Muscle layer of duodenum (tissue), 2 donors: ENCODE results near the gene SMIM9.

Experiments used
- H3K27ac ChIP-seq: one replicate; pipeline ENCODE4 v1.7.0; 2013; ENCODE audit warnings: mild to moderate bottlenecking, low read length
- H3K27me3 ChIP-seq: one replicate; pipeline ENCODE4 v1.7.0; 2013; ENCODE audit warnings: low read depth, mild to moderate bottlenecking, control low read depth, low read length
- H3K36me3 ChIP-seq, 2 donors: one replicate each; pipeline ENCODE4 v1.7.0; 2013; ENCODE audit warnings: low read length in 2 of 2, control low read depth in 1 of 2, mild to moderate bottlenecking in 1 of 2; ENCODE audit not compliant: insufficient read depth in 2 of 2, control insufficient read depth in 1 of 2
- H3K4me1 ChIP-seq, 2 donors: one replicate each; pipeline ENCODE4 v1.7.0; 2013; ENCODE audit warnings: low read length in 2 of 2, mild to moderate bottlenecking in 2 of 2, control low read depth in 1 of 2, moderate library complexity in 1 of 2; ENCODE audit not compliant: insufficient read depth in 2 of 2, control insufficient read depth in 1 of 2
- H3K4me3 ChIP-seq, 2 donors: one replicate each; pipeline ENCODE4 v1.7.0; 2013; ENCODE audit warnings: low read length in 2 of 2, low read depth in 1 of 2, mild to moderate bottlenecking in 1 of 2
- H3K9me3 ChIP-seq, 2 donors: one replicate each; pipeline ENCODE4 v1.7.0; 2013; ENCODE audit warnings: low read length in 2 of 2, control low read depth in 1 of 2, mild to moderate bottlenecking in 1 of 2; ENCODE audit not compliant: control insufficient read depth in 1 of 2
- donor health status: healthy.

Gene SMIM9

DNA sequence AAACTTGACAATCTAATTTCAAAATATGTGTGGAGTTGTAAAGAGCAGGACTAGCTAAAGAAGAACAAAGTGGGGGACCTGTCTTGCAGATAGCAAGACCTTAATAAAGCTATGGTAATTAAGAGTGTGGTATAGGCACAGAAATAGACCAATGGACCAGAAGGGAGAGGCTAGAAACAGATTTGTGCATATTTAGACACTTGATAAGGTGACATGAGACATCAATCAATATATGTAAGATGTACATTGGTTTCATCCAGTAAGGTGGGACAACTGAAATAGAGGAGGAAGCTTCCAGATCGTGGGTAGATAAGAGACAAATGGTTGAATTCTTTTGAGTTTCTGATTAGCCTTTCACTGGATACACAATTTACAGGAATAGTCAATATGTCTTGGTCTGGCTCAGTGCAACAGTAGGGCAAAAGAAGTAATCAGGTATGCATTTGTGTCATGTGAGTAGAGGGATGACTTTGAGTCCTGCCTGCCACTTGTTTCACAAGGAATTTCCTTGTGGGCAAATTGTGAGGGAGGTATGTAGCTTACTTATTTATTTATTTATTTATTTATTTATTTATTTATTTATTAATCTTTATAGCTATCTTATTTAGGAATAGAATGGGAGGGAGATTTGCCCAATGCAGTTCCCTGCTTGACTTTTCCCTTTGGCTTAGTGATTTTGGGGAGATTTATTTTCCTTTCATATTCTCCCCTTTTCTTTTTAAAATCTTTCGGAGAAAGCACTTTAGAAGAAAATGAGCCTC, 21.9 kb downstream of the SMIM9 start:
- Histone ChIP-seq H3K27ac (no peak overlapping the region), H3K36me3 (no peaks in the 10 kb centered on the region), H3K4me3 (no peak overlapping the region), H3K4me1 (no peaks in the 10 kb centered on the region), H3K9me3 (no peaks in the 10 kb centered on the region), H3K27me3 (no peaks in the 10 kb centered on the region)

DNA sequence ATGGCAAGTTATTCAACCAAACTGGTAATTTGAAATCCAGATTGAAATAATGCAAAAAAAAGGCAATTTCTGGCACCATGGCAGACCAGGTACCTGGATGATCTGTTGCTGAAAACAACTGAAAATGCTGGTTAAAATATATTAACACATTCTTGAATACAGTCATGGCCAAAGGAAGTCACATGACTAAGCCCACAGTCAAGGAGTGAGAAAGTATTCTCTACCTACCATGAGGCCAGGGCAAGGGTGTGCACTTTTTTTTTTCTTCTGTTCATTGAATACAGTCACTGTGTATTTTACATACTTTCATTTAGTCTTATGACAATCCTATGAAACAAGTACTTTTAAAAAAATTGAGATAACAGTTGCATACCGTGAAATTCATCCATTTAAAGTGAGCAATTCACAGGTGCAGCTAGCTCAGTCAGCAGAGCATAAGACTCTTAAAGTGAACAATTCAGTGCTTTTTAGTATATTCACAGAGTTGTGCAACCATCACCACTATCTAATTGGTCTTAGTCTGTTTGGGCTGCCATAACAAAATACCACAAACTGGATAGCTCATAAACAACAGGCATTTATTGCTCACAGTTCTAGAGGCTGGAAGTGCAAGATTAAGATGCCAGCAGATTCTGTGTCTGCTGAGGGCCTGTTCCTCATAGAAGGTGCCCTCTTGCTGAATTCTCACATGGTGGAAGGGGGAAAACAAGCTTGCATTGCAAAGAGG, 24.4 kb downstream of the SMIM9 start:
- Histone ChIP-seq H3K9me3 (no peaks in the 10 kb centered on the region), H3K36me3 (no peaks in the 10 kb centered on the region), H3K4me1 (no peaks in the 10 kb centered on the region), H3K27ac (no peak overlapping the region), H3K4me3 (no peak overlapping the region), H3K27me3 (no peaks in the 10 kb centered on the region)

DNA sequence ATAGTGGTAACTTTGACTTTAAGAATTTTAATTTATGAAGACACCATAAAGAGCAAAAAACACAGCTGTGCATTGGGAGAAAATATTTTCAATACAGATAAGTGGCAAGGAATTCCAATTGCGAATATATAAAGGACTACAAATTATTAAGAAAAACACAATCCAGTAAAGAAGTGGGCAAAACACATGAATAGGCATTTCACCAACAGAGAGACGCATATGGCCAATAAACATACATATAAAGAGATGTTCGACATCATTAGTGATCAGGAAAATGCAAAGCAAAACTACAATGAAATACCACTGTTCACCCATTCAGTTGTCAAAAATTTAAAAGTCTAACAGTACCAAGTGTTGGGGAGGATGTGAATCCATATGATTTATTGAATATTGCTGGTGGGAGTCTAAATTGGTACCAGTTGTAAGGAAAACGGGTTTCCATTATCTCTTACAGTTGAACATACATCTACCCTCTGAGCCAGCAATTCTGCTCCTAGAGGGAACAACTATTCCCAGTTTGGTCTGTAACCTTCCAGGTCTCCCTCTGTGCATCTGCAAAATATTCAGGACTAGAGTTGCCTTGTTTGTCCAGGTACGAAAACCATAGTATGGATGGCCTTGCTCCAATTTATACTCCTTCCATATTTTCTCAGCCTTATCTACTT, 27.5 kb downstream of the SMIM9 start:
- no peaks in the 10 kb centered on the region for H3K27me3 ChIP-seq
- peaks cover 0 to 7% of the 10 kb centered on the region in 2 donors for H3K4me1 ChIP-seq
- no peak overlapping the region for H3K4me3 ChIP-seq
- no peaks in the 10 kb centered on the region for H3K36me3 ChIP-seq
- H3K27ac ChIP-seq: no peak overlapping the region
- H3K9me3 ChIP-seq: no peaks in the 10 kb centered on the region

DNA sequence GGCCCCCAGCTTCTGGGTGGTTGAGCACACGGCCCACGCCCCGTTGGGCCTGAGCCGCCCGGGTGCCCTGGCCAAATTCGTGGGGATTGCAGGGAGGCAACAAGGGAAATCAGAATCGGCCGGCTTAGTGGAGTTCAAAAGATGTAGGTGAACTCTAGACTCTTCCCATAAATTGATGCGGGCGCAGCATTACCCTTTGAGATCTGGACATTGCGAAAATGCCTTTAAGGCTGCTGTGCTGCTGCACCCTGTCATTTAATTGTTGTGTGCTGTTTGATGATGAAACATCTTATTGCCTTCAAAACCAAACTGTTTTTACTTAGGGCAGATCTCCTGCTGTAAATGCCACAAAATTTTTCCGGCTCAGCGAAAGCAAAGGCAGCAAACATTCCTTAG, 28.8 kb downstream of the SMIM9 start:
- Histone ChIP-seq H3K4me1 (peaks cover 0 to 7% of the 10 kb centered on the region in 2 donors), H3K9me3 (no peaks in the 10 kb centered on the region), H3K27ac (peak overlapping the region; percentile 72), H3K4me3 (peak overlapping the region; percentile 50 to 77), H3K27me3 (no peaks in the 10 kb centered on the region), H3K36me3 (no peaks in the 10 kb centered on the region)

DNA sequence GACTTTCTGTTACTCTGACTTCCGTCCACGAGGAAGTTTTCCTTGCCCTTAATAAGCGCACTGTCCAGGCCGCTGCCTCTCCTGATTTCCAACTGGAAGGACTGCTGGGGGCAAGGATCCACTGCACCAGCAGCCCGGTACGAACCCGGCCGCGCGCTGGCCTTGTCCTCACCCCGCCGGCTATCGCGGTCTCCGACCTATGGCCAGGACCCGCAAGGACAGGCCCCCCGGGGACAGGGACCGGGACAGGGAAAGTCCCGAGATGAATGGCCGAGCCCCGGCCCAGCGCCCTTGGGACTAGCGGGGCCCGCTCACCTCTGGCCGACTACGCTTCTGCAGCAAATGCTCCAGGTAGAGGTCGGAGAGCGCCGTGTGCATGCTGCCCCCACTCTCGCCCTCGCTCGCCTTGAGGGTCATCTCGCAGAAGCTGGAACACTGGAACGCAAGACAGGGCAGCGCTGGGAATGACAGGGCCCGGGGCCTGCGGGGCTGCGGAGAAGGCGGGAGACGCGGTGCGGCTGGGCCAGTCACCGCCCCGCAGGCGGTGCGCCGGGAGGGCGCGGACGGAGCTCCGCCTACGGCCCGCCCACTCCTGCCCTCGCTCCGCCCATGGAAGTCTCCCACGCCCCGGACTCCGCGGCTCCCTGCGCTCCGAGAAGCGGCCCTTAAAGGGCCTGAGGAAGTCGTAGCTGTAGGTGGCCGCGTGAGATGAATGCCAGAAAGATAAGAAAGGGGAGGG, 29.3 kb downstream of the SMIM9 start, which contains the start of gene MPP1:
Gene MPP1 (minus strand): TSS at position 529 of the 739 bp plus-strand sequence. CDS start 112 bp downstream, at position 417.
- Histone ChIP-seq H3K27me3 (no peaks in the 10 kb centered on the region), H3K4me1 (peaks cover 0 to 11% of the 10 kb centered on the region in 2 donors), H3K36me3 (no peaks in the 10 kb centered on the region), H3K4me3 (peak within 1 kb of the TSS; percentile 72 to 77), H3K9me3 (no peaks in the 10 kb centered on the region), H3K27ac (peak within 1 kb of the TSS; percentile 80)

DNA sequence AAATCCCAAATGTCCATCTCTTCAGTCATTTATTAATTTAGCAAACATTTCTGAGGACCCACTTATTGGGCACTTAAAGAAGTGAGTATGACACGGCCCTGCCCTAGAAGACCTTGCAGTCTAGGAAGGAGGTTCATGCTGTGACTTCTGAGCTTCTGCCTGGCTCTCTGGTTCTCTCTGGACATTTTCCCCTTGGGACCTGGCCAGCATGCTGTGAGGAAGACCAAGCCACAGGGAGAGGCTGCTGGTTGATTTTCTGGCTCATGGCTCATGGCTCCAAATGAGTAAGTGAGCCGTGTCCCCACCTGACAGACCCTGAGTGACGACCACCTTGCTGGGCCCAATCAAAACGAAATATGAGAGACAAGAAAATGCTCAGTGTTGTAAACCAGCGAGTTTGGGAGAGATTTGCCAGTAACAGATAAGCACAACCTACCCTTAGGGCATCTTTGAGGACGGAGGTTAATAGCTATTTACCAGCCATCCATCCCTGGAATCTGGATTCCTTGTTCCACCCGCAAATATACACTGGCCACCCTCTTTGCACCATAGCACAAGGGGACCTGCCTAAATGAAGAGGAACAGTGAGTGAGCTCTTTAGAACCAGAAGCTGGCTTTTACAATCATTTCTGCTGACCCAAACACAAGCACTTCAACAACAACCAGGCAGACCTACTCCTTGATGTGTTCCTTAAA, 30.1 kb downstream of the SMIM9 start:
- Histone ChIP-seq H3K27ac (peak overlapping the region; percentile 80), H3K9me3 (no peaks in the 10 kb centered on the region), H3K36me3 (no peaks in the 10 kb centered on the region), H3K4me3 (peak overlapping the region; percentile 72 to 77), H3K27me3 (no peaks in the 10 kb centered on the region), H3K4me1 (peaks cover 7 to 11% of the 10 kb centered on the region in 2 donors)

DNA sequence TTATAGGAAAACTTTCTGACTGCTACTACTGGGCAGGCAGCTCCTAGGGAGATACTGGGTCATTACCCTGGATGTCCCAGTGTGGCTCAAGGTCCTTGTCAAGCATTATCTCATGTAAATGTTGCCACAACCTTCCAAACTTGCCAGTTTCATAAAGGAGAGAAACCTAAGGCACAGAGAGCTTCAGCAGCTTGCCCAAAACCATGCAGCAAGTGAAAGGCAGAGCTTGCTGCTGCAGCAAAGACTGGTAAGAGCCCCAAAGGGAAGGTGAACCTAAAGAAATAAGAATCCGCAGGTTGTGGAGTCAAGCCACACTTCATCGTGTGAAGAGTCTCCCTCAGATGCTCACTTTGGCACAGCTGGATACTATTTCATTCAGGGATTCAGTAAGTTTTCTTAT, 31.5 kb downstream of the SMIM9 start:
- H3K27me3 ChIP-seq: no peaks in the 10 kb centered on the region
- no peaks in the 10 kb centered on the region for H3K36me3 ChIP-seq
- peak overlapping the region; percentile 56 for H3K27ac ChIP-seq
- peak overlapping the region in 1 of 2 donors; percentile 72 for H3K4me3 ChIP-seq
- peaks cover 9 to 11% of the 10 kb centered on the region in 2 donors for H3K4me1 ChIP-seq
- no peaks in the 10 kb centered on the region for H3K9me3 ChIP-seq

DNA sequence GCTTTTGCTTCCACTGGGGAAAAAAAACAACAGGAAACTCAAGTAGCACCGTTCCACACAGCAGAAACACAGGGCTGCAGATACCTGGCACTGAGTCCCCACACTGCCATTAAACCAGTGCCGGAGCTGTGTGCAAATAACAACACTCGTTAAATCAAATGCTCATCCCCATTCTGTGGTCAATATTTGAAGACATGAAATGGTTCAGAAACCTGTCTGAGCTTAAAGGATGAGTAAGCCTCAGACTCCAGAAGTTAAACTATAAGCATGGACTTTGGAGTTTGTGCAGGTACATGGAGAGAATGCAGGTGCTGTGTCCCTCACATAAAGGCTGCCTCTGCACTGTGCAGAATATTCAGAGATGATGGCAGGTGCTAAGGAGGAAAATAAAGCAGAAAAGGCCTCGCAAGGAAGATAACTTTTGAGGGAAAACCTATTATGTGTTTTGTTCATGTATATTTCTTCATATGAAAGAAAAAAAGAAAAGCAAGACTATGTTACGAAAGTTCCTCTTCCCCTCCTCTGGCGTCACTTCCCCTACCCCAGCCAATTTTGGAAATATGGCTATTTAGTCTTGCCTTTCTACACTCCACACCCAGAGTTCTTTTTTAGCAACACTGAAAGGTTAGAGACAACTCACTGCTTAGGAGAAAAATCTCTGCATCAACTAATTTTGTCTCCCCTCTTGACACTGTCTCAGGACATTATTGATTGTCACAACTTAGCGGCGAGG, 33.8 kb downstream of the SMIM9 start:
- H3K27ac ChIP-seq: peak overlapping the region; percentile 77

DNA sequence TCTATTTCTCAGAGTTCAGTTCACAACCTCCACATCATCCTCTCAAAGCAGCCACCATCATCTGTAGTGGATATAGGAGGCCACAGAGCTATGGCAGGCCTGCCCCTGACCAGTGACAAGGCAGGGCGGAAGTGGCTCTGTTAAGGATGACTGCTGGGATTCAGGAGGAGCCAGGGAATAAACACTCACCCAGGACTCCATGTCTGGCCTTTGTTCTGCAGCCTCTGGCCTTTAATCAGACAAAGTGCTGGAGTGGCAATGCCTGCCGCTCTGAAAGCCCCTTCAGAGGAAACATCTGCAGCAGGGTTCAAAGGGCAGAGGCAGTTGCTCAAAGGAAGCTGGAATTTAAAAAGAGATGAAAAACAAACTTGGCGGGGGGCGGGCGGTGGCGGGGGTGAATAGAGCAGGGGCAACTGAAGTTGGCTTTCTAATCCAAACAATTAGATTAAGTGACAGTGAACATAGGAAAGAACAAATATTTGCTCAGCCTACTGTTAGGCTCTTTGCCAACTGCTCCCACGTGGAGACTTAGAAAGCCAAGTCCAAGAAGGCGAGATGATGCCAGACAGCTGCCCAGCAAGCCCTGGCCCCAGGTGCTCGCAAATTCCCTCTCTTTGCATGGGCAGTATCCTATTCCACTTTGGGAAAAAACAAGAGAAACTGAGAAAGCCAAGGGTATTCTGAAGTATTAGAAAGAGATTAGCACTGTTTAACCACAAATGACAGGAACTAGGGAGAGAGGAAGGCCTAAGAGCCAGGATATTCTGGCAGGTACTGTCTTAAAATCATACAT, 34.7 kb downstream of the SMIM9 start:
- H3K9me3 ChIP-seq: no peaks in the 10 kb centered on the region
- H3K4me3 ChIP-seq: peak overlapping the region in 1 of 2 donors; percentile 11
- no peaks in the 10 kb centered on the region for H3K36me3 ChIP-seq
- H3K27ac ChIP-seq: peak overlapping the region; percentile 77
- peaks cover 9 to 11% of the 10 kb centered on the region in 2 donors for H3K4me1 ChIP-seq
- no peaks in the 10 kb centered on the region for H3K27me3 ChIP-seq

More for the DNA sequence above, 33.8 kb downstream of the SMIM9 start:
- H3K4me3 ChIP-seq: peak overlapping the region in 1 of 2 donors; percentile 11
- peaks cover 9 to 11% of the 10 kb centered on the region in 2 donors for H3K4me1 ChIP-seq
- H3K27me3 ChIP-seq: no peaks in the 10 kb centered on the region
- no peaks in the 10 kb centered on the region for H3K9me3 ChIP-seq
- no peaks in the 10 kb centered on the region for H3K36me3 ChIP-seq
